ENCODE data around the gene EFCAB10. TPM values are rescaled to one million over a fixed set of nuclear protein-coding genes. Genes with fewer than 3 reads are reported as not detected.
A peak's percentile ranks its signal among the peaks of the same experiment; 100 is the strongest.
"Not testable (repeated sequence)": the region's sequence is repeated elsewhere in the genome, so short reads cannot be mapped to it uniquely, and the experiment has no call there.

EFCAB10 gene
- total and polyA plus RNA-seq, 2 of the 13 experiments (the other 11 are each of a cell fraction or from before 2014, with no cell fraction given): 0.40 TPM; not detected in 1

GRCh38 chr7:105520620-105521019 is 60.7 kb downstream of the EFCAB10 start:
- WGBS (ENCODE audit: low lambda C conversion rate): 72% methylated on average over 7 of the region's 7 CpGs
- FAIRE-seq; in situ Hi-C loops (cut with HindIII; ENCODE audit: extremely low pct_ligation_motif_present, low pct_unique_long_range_greater_than_20kb); H2AFZ ChIP-seq (ENCODE audit: low read length); H3K9me3 ChIP-seq (ENCODE audit: low read length); CTCF ChIA-PET (ENCODE audit: low intra/inter-chr PET ratio, low total read pairs); H4K20me1 ChIP-seq (ENCODE audit: insufficient read depth, low read length); DNase-seq (ENCODE audit: low spot score); H3K27me3 ChIP-seq (ENCODE audit: control insufficient read depth in 1 of 2, insufficient read depth in 2 of 2, low read length in 2 of 2); ATAC-seq; intact Hi-C loops (cut with micrococcal nuclease; ENCODE audit: unreplicated experiment): not testable (repeated sequence)
- Histone ChIP-seq H3K79me2 (ENCODE audit: insufficient read depth, low read length) (peaks cover 43% of the 10 kb centered on the region), H3K4me2 (ENCODE audit: low read depth, low read length) (peak overlapping the region; percentile 90), H3K4me1 (ENCODE audit: insufficient read depth, low read length) (peaks cover 32% of the 10 kb centered on the region), H3K4me3 (replicated peaks in 1 of 3; ENCODE audit: insufficient read depth in 1 of 3, low read depth in 2 of 3, low read length in 3 of 3) (peak overlapping the region; percentile 81 to 95 (median 93); a peak in 5 of 6 replicates), H3K36me3 (replicated peaks in 1 of 2; ENCODE audit: control insufficient read depth in 1 of 2, insufficient read depth in 2 of 2, low read length in 2 of 2) (peaks cover 0 to 21% of the 10 kb centered on the region in 2 experiments; a peak in 3 of 5 replicates), H3K9ac (ENCODE audit: insufficient read depth, low read depth, low read length) (peak overlapping the region; percentile 79; the same call in 1 of the 2 replicates), H3K27ac (ENCODE audit: extremely low read length, insufficient read depth, low read length) (peak overlapping the region; percentile 97)
- BruUV-seq (replicated peaks): TSS peak; percentile 62
- POLR2A ChIA-PET: interaction anchor here (1.6 kb wide), 1 partner anchor 11 kb away, joined by 15 read pairs; the partner anchor contains the start of gene RINT1
- TF ChIP-seq POGZ (CRISPR knock-in tag; IDR thresholded peaks at IDR 0.05) (peak; percentile 26; the same call in 1 of the 2 replicates), KDM1A (CRISPR knock-in tag; IDR thresholded peaks at IDR 0.05) (peak; percentile 72; the same call in 1 of the 2 replicates), CEBPG (CRISPR knock-in tag; IDR thresholded peaks at IDR 0.05) (0 out of 2 replicates have a peak, but pooled peaks have one; percentile 31), ZNF460 (CRISPR knock-in tag; IDR thresholded peaks at IDR 0.05; ENCODE audit: borderline replicate concordance) (peak; percentile 39), ZMYM3 (CRISPR knock-in tag; IDR thresholded peaks at IDR 0.05) (peak; percentile 65), ZNF121 (CRISPR knock-in tag; IDR thresholded peaks at IDR 0.05) (peak; percentile 97), SALL1 (CRISPR knock-in tag; IDR thresholded peaks at IDR 0.05) (peak; percentile 50), ZNF770 (CRISPR knock-in tag; IDR thresholded peaks at IDR 0.05) (peak; percentile 92)
